Stimulated activated CD4-positive, alpha-beta T cell treated with anti-CD3 and anti-CD28 coated beads, Interleukin-2, amount 100 ng/mL, for 24 hours (primary cell): ENCODE measurements around the gene DBNDD1.

ENCODE experiments used
- DNase-seq, 2 donors: peaks; one replicate each; pipeline ENCODE4 v3.0.0-alpha.2; 2020

DBNDD1 gene

GRCh38 chr16:90034504-90034903, 15.2 kb upstream of the DBNDD1 start:
- DNase-seq: no peak

DNA sequence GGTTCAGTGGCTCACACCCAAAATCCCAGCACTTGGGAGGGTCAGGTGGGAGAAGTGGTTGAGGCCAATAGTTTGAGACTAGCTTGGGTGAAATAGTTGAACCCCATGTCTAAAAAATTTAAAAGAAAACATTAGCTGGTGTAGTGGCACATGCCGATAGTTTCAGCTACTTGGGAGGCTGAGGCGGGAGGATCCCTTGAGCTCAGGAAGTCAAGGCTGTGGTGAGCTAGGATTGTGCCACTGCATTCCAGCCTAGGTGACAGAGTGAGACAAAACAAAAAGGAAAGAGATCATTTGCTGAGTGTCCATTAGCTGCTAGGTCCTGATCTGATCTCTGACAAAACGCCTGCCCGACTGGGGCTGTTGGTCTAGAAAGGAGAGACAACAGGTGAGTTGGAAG, 14.1 kb upstream of the DBNDD1 start:
- no peak for DNase-seq

DNA sequence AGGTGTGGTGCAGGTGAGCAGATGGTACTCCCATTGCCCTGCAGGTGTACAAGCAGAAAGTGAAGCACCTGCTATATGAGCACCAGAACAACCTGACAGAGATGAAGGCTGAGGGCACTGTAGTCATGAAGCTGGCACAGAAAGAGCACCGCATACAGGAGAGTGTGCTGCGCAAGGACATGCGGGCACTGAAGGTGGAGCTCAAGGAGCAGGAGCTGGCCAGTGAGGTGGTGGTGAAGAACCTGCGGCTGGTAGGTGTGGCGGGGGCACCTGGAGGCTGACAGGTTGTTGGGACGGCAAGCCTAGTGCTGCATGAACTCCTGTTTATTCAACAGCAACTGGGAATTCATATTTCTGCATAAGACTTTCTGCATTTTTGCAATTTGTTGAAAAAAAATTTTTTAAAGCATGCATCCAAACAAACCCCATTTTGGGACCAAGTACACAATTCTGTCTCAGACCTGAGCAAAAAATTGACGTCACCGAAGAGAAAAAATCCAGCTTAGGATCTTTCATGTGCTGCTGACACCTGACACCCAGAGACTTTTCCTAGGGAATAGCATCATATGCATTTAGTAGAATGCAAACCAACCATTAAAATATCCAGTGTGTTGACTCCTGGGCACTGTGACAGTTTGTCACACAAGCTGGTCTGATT, 13.5 kb upstream of the DBNDD1 start:
- DNase-seq: no peak

DNA sequence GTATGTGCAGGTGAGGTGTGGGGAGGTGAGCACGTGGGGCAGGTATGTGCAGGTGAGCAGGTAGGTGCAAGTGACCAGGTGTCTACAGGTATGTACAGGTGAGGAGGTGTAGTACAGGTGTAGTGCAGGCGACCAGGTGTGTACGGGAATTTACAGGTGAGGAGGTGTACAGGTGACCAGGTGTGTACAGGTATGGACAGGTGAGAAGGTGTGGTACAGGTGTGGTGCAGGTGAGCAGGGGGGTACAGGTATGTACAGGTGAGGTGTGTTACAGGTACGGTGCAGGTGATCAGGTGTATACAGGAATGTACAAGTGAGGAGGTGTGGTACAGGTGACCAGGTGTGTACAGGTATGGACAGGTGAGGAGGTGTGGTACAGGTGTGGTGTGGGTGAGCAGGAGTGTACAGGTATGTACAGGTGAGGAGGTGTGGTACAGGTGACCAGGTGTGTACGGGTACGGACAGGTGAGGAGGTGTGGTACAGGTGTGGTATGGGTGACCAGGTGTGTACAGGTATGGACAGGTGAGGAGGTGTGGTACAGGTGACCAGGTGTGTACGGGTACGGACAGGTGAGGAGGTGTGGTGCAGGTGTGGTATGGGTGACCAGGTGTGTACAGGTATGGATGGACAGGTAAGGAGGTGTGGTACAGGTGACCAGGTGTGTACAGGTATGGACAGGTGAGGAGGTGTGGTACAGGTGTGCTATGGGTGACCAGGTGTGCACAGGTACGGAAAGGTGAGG, 12.8 kb upstream of the DBNDD1 start:
- DNase-seq: no peak

DNA sequence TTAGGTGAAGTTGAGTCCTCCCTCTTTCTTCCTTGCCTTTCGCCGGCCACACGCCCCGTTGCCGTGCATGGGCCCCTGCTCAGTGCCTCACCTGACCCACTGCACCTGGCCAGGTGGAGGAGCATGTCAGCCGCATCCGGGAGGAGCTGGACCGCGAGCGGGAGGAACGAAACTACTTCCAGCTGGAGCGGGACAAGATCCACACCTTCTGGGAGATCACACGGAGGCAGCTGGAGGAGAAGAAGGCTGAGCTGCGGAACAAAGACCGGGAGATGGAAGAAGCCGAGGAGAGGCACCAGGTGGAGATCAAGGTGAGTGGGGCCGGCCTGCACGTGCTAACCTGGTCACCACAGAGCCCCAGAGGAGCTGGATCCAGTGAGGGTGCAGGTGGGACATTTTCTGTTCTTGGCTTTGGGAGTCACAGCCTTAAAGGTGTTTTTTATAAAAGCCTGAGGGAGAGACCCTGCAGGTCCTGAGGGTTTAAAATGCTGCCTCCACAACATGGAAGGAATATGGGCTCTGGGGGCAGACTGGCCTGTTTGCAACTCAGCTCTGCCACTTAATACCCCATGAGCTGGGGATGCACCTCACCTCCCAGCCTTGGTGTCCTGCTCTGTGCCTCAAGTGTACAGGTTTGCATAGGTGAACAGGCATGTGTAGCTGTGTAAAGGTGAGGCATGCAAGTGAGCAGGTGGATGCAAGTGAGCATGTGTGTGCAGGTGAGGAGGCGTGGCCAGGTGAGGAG, 12.1 kb upstream of the DBNDD1 start:
- DNase-seq: no peak

DNA sequence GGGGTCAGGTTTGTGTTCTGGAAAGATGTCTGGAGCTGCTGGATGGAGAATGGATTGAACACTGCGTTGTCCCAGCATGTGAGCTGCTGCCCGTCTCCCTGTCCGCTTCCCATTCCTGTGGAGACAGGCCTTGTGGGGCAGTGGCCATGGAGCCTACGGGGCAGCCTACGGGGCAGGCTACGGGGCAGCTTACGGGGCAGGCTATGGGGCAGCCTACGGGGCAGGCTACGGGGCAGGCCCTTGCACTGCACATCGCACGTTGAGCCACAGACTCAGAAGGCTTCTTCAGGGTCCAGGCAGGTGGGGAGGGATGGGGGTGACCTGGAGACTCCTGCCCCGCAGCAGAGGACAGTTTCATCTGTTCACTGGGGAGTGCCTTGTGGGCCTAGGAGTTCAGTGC, 9.7 kb upstream of the DBNDD1 start:
- no peak for DNase-seq

- DNase-seq: no peak
Observed at GRCh38 chr16:90027611-90028010, 8.4 kb upstream of the DBNDD1 start.

DNA sequence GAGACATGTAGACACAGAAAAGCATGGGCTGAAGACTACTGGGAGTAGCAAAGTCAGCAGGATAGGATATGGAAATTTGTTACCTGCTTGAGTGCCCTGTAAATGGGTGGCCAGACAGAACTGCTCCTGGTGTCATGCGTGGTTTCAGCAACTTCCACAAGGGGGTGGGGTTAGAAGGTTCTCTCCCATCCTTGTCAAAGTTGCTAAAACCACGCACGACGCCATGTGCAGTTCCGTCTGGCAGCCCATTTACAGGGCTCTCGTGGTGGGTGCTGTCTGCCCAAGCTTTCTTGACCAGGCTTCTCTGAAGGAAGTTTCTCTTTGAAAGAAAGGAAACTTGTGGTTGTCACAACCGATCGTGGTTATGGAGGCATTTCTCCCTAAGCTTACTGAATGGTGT, 6.9 kb upstream of the DBNDD1 start:
- no peak for DNase-seq

- DNase-seq: no peak
Observed at GRCh38 chr16:90023078-90023447, 3.8 kb upstream of the DBNDD1 start.

- peak; percentile 81 to 88 for DNase-seq
Observed at GRCh38 chr16:90022209-90023077, 3.2 kb upstream of the DBNDD1 start.

- no peak for DNase-seq
Observed at GRCh38 chr16:90020838-90021382, 1.7 kb upstream of the DBNDD1 start.

DNA sequence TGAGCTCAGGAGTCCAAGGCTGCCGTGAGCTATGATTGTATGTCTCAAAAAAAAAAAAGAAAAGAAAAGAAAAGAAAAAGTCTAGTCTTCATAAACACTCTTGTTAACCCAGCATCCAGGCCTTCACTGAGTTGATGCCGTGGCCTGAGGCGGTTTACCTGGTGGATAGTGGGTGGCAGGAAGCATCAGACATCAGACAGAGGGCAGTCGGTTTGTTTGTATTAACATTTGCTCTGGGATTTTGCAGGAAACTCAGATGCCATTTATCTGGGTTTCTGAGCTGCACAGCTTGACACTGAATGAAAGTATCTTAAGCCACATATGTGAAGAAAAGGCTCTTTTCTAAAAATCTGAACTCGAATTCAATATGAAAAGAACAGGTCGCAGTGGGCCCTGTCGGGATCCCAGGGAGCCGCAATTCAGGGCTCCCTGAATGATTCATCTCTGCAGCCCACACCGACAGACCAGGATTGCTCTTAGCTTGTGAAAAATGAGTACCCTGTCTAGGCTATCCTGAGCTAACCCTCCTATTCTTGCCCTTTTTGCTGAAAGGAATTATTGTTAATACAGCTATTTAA, 1.1 kb upstream of the DBNDD1 start:
- DNase-seq: no peak

- peak; percentile 59 to 60 for DNase-seq
Observed at GRCh38 chr16:90019543-90020259, 445 bp upstream of the DBNDD1 start.

GRCh38 chr16:90018297-90018651, 982 bp downstream of the DBNDD1 start:
- no peak for DNase-seq

GRCh38 chr16:90016339-90016950, 2.8 kb downstream of the DBNDD1 start:
- DNase-seq: no peak

GRCh38 chr16:90015586-90016338, 3.5 kb downstream of the DBNDD1 start:
- DNase-seq: no peak

GRCh38 chr16:90012991-90013745, 6.1 kb downstream of the DBNDD1 start:
- DNase-seq: no peak

DNA sequence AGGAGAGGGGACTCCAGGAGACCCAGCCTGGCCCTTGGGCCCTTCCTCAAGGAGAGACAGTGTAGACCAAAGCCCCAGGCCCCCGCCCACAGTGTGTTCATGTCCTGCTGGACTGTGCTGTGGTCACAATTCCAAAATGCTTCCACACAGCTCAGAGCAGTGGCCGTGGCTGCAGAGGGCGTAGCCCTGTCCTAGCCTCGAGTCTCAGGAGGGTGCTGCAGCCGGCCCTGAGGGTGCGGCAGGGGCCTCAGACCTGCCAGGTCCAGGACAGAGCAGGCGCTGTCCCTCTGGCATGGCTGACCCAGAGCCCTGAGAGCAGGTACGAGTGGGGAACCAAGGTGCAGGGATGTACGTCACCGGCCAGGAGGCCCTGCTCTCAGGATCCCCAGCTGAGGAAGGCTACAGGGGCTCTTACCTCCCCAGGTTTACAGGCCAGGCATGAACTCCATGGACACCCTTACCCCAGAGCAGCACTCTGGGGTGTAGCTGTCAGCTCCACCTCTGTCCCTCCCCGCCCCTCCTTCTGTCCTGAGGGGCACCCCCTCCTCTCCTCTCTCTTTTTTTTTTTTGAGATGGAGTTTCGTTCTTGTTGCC, 7.3 kb downstream of the DBNDD1 start:
- no peak for DNase-seq

DNA sequence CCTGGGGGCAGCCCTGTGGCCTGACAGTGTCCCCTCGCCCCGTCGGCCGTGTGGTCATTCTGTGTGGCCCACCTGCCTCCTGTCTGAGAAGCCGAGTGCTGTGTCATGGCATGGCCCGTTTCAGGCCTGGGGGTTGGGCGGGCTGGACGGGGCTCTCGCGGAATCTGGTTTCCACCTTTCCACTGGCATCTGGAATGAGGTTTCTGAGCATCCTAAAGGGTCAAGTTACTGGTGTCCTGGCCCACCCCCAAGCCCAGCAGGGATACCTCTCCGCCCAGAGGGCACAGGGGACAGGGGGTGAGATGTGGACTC, 7.8 kb downstream of the DBNDD1 start:
- no peak for DNase-seq
